SK-N-SH (cell line): ENCODE data around the gene OR13J1. TPM values are rescaled to one million over a fixed set of nuclear protein-coding genes. Genes with fewer than 3 reads are reported as not detected.

Experiments used
- CTCF ChIA-PET: fragments of 300-600, 350-600 bp; formaldehyde crosslinking; extraction: SDS; loops from one replicate; lab custom pipeline; 2021; lab: Yijun Ruan, JAX
- POLR2A ChIA-PET: fragments of 350-600 bp; sonication (Branson Sonifier 250); formaldehyde crosslinking; extraction: SDS; loops from one replicate; lab custom pipeline; 2020; ENCODE audit warnings: antibody characterized with exemption, inconsistent platforms; lab: Yijun Ruan, JAX
- DNase-seq: peaks from one replicate; pipeline ENCODE4 v3.0.0; 2012
- H2AFZ ChIP-seq: fragments of 200-600 bp; sonication (generic); 2 replicates; pipeline ENCODE4 v1.8.1; 2016; ENCODE audit warnings: antibody characterized with exemption, mild to moderate bottlenecking, low read depth
- H3F3A ChIP-seq: fragments of 200-600 bp; sonication (generic); replicated peaks from 2 replicates; pipeline ENCODE3; 2016; ENCODE audit warnings: antibody characterized with exemption, mild to moderate bottlenecking; ENCODE audit not compliant: insufficient read depth
- H3K27ac ChIP-seq, 2 experiments: fragments of 200-500 bp in 1 of 2; fragments of 200-600 bp in 1 of 2; sonication (Bioruptor generic) in 1 of 2; sonication (generic), shearing (Covaris generic) in 1 of 2; 2 replicates each; pipeline versions ENCODE4 v1.5.1 to v1.6.1; 2014 to 2016; ENCODE audit warnings: low read depth in 2 of 2, inconsistent platforms in 1 of 2, low read length in 1 of 2, mild to moderate bottlenecking in 1 of 2, mixed read lengths in 1 of 2
- H3K27me3 ChIP-seq: fragments of 200-600 bp; sonication (generic), shearing (Covaris generic); 2 replicates; pipeline ENCODE4 v1.6.1; 2016; ENCODE audit warnings: mixed run types; ENCODE audit not compliant: insufficient read depth
- H3K36me3 ChIP-seq, 2 experiments: fragments of 200-500 bp in 1 of 2; fragments of 200-600 bp in 1 of 2; sonication (Bioruptor generic) in 1 of 2; sonication (generic) in 1 of 2; replicated peaks in 1 of 2; 2 replicates each; pipeline versions ENCODE3 to v1.5.1; 2014 to 2016; ENCODE audit warnings: low read length in 1 of 2, mild to moderate bottlenecking in 1 of 2; ENCODE audit not compliant: insufficient read depth in 2 of 2, control insufficient read depth in 1 of 2
- H3K4me1 ChIP-seq, 2 experiments: fragments of 200-500 bp in 1 of 2; fragments of 200-600 bp in 1 of 2; sonication (Bioruptor generic) in 1 of 2; sonication (generic), shearing (Covaris generic) in 1 of 2; 2 replicates each; pipeline versions ENCODE4 v1.5.1 to v1.6.1; 2014 to 2016; ENCODE audit warnings: low read depth in 1 of 2, low read length in 1 of 2, mixed run types in 1 of 2; ENCODE audit not compliant: insufficient read depth in 2 of 2, control insufficient read depth in 1 of 2
- H3K4me2 ChIP-seq: fragments of 200-600 bp; sonication (generic), shearing (Covaris generic); 2 replicates; pipeline ENCODE4 v1.6.1; 2017; ENCODE audit warnings: mixed run types
- H3K4me3 ChIP-seq, 2 experiments: fragments of 200-500 bp in 1 of 2; fragments of 200-600 bp in 1 of 2; sonication (Bioruptor generic) in 1 of 2; sonication (generic), shearing (Covaris generic) in 1 of 2; 2 replicates each; pipeline versions ENCODE4 v1.5.1 to v1.8.1; 2014 to 2016; ENCODE audit warnings: low read depth in 2 of 2, inconsistent platforms in 1 of 2, low read length in 1 of 2, mild to moderate bottlenecking in 1 of 2, mixed read lengths in 1 of 2, moderate library complexity in 1 of 2
- H3K79me2 ChIP-seq: fragments of 200-600 bp; sonication (generic); 2 replicates; pipeline ENCODE4 v1.8.1; 2017; ENCODE audit warnings: mild to moderate bottlenecking; ENCODE audit not compliant: insufficient read depth
- H3K9ac ChIP-seq: fragments of 200-600 bp; sonication (generic); 2 replicates; pipeline ENCODE4 v1.6.1; 2017; ENCODE audit warnings: mixed run types
- H3K9me2 ChIP-seq: fragments of 200-600 bp; sonication (generic); 2 replicates; pipeline ENCODE4 v1.6.1; 2017; ENCODE audit warnings: mixed run types
- H3K9me3 ChIP-seq: fragments of 200-600 bp; sonication (generic); 2 replicates; pipeline ENCODE4 v1.6.1; 2017; ENCODE audit warnings: mixed run types, mild to moderate bottlenecking, moderate library complexity
- H4K20me1 ChIP-seq: fragments of 200-600 bp; sonication (generic); 2 replicates; pipeline ENCODE4 v1.6.1; 2017; ENCODE audit warnings: mild to moderate bottlenecking, mixed run types; ENCODE audit not compliant: insufficient read depth
- CHD2 ChIP-seq: fragments of 150-350 bp; IDR thresholded peaks from 2 replicates; pipeline ENCODE4 v1.6.1; 2018; ENCODE audit warnings: low read length; ENCODE audit not compliant: partially characterized antibody
- EP300 ChIP-seq, 2 experiments: IDR thresholded peaks; 2 replicates each; pipeline versions ENCODE4 v1.4.0 to v1.6.1; 2012; ENCODE audit warnings: borderline replicate concordance in 1 of 2, low read depth in 1 of 2, low read length in 1 of 2
- GABPA ChIP-seq: IDR thresholded peaks from 2 replicates; pipeline ENCODE4 v1.4.0; 2012; ENCODE audit warnings: low read depth, mild to moderate bottlenecking
- NRF1 ChIP-seq: IDR thresholded peaks from 2 replicates; pipeline ENCODE4 v1.6.1; 2012; ENCODE audit warnings: low read depth, mild to moderate bottlenecking, low read length
- TAF1 ChIP-seq: IDR thresholded peaks from 2 replicates; pipeline ENCODE4 v1.6.1; 2012; ENCODE audit warnings: low read depth, mild to moderate bottlenecking, low read length, moderate library complexity, borderline replicate concordance
- WGBS: methylation state at CpG from one replicate; pipeline ENCODE4 v1.1.6; 2017; ENCODE audit warnings: low lambda C conversion rate; 5-methylcytosine and 5-hydroxymethylcytosine counted together
- polyA plus RNA-seq, 3 experiments: library from polyadenylated mRNA; depleted of rRNA; stranded (reverse); fragments of >200 nt; gene quantifications; 2 replicates each; pipeline ENCODE4 v1.2.3, GENCODE V29; 2012
- TF ChIP-seq, protein P1 (sequence below): IDR thresholded peaks from 2 replicates; pipeline ENCODE4 v1.4.0; 2012; ENCODE audit warnings: low read depth, borderline replicate concordance
- TF ChIP-seq, protein P2 (sequence below): fragments of 150-350 bp; IDR thresholded peaks from 2 replicates; pipeline ENCODE4 v1.6.1; 2016; ENCODE audit warnings: mild to moderate bottlenecking, low read depth, low read length

OR13J1 gene
- polyA plus RNA-seq, 1 of the 3 experiments (the other 2 are of a cell fraction): not detected

DNA sequence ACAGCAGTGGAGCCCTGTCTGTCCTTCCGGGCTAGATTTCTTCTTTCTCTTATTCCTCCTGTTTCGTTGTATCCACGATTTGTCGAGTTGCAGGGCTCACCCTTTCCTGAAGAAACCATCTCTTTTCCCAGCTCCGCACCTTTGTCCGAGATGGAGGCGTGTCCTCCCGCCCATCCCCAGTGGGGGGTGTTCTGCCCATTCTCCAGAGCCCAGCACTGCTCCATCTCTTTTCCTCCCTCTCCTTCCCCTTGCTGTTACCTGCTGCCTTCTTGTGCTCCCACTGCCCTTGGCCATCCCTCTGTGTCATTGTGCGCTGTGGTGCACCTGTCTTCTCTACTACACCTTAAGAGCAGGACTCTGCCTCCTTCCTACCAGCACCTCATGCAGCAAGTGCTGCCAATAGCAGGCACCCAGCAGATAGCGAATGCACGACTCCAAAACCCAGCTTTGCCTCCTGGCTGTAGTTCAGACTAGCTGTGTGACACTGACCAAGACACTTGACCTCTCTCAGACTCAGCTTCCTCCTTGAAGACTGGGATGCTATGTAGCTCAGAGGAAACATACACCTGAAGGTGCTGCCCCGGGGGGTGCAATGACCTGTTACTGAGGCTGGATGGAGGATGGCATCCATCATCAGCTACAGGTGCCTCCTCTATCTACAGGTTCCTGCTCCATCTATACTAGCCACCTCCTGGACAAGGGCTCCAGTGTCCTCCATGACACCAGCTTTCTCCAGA lies 8.9 kb downstream of the OR13J1 start (continued):
- TF ChIP-seq, protein P1, sequence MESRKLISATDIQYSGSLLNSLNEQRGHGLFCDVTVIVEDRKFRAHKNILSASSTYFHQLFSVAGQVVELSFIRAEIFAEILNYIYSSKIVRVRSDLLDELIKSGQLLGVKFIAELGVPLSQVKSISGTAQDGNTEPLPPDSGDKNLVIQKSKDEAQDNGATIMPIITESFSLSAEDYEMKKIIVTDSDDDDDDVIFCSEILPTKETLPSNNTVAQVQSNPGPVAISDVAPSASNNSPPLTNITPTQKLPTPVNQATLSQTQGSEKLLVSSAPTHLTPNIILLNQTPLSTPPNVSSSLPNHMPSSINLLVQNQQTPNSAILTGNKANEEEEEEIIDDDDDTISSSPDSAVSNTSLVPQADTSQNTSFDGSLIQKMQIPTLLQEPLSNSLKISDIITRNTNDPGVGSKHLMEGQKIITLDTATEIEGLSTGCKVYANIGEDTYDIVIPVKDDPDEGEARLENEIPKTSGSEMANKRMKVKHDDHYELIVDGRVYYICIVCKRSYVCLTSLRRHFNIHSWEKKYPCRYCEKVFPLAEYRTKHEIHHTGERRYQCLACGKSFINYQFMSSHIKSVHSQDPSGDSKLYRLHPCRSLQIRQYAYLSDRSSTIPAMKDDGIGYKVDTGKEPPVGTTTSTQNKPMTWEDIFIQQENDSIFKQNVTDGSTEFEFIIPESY: no peak

DNA sequence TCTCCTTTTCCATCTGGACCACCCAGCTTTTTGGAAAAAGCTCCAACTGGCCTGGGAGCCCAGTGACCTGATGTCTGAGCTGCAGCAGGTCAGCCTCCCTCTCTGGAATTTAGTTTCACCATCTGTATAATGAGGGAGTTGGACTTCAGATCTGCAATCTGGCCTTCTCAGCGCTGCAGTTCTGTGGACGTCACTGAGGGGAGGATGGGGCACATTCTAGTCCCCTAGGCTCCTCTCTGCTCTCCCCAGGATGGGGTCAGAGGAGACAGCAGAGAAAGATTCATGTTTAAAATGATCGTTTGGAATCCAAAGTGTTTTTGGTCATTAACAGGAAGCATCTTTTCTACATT lies 10.2 kb downstream of the OR13J1 start:
- TF ChIP-seq CHD2 (no peak), TAF1 (no peak), GABPA (no peak), EP300 (IDR thresholded peaks at IDR 0.05; ENCODE audit: borderline replicate concordance in 1 of 2, low read depth in 1 of 2, low read length in 1 of 2) (no peak), NRF1 (no peak)
- TF ChIP-seq, protein P2, sequence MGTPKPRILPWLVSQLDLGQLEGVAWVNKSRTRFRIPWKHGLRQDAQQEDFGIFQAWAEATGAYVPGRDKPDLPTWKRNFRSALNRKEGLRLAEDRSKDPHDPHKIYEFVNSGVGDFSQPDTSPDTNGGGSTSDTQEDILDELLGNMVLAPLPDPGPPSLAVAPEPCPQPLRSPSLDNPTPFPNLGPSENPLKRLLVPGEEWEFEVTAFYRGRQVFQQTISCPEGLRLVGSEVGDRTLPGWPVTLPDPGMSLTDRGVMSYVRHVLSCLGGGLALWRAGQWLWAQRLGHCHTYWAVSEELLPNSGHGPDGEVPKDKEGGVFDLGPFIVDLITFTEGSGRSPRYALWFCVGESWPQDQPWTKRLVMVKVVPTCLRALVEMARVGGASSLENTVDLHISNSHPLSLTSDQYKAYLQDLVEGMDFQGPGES: no peak
- TF ChIP-seq, protein P1: no peak
- Histone ChIP-seq H2AFZ (no peak overlapping the region), H3K27me3 (no peaks in the 10 kb centered on the region; the same call in 1 of the 2 replicates), H3K79me2 (no peaks in the 10 kb centered on the region), H4K20me1 (no peaks in the 10 kb centered on the region), H3K4me1 (peaks cover 0 to 9% of the 10 kb centered on the region in 2 experiments; a peak in 1 of 4 replicates), H3F3A (no peaks in the 10 kb centered on the region), H3K27ac (no peak overlapping the region), H3K9ac (no peak overlapping the region), H3K9me3 (no peaks in the 10 kb centered on the region), H3K4me3 (no peak overlapping the region), H3K4me2 (no peak overlapping the region), H3K36me3 (no peaks in the 10 kb centered on the region), H3K9me2 (no peaks in the 10 kb centered on the region)
- no peak for DNase-seq
- POLR2A ChIA-PET: no interaction called here
- 59% methylated on average over 3 of the region's 3 CpGs for WGBS
- CTCF ChIA-PET: interaction anchor here (1.2 to 4.9 kb wide), 6 partner anchors 11 to 89 kb away, joined by 3 to 25 read pairs (median 6); no protein-coding TSS in a partner anchor
